ENCODE measurements around the gene ZBTB11. TPM values are rescaled to one million over a fixed set of nuclear protein-coding genes. Genes with fewer than 3 reads are reported as not detected.

Gene ZBTB11
- polyA plus RNA-seq, 1 of the 3 experiments (the other 2 are of a cell fraction): 4.9 TPM

- Histone ChIP-seq H3F3A (replicated peaks; ENCODE audit: insufficient read depth) (peaks cover 9% of the 10 kb centered on the region), H3K4me3 (ENCODE audit: low read depth in 2 of 2, low read length in 1 of 2) (no peak overlapping the region), H2AFZ (ENCODE audit: low read depth) (no peak overlapping the region), H3K27ac (ENCODE audit: low read depth in 2 of 2, low read length in 1 of 2) (no peak overlapping the region), H3K4me1 (ENCODE audit: control insufficient read depth in 1 of 2, insufficient read depth in 2 of 2, low read depth in 1 of 2, low read length in 1 of 2) (peaks cover 0 to 4% of the 10 kb centered on the region in 2 experiments; a peak in 2 of 4 replicates), H3K36me3 (replicated peaks in 1 of 2; ENCODE audit: control insufficient read depth in 1 of 2, insufficient read depth in 2 of 2, low read length in 1 of 2) (no peaks in the 10 kb centered on the region), H3K4me2 (no peak overlapping the region), H3K9ac (no peak overlapping the region), H3K9me3 (no peaks in the 10 kb centered on the region; the same call in 1 of the 2 replicates), H4K20me1 (ENCODE audit: insufficient read depth) (no peaks in the 10 kb centered on the region), H3K9me2 (no peaks in the 10 kb centered on the region), H3K79me2 (ENCODE audit: insufficient read depth) (no peaks in the 10 kb centered on the region), H3K27me3 (ENCODE audit: insufficient read depth) (no peaks in the 10 kb centered on the region)
- no peak for DNase-seq
- POLR2A ChIA-PET: no interaction called here
- WGBS (ENCODE audit: low lambda C conversion rate): 95% methylated on average over 3 of the region's 3 CpGs
- CTCF ChIA-PET: interaction anchor here (1.2 to 2.0 kb wide), 2 partner anchors 15 to 25 kb away, joined by 3 to 5 read pairs; no protein-coding TSS in a partner anchor
- no peak for TF ChIP-seq NRF1 (IDR thresholded peaks at IDR 0.05; ENCODE audit: low read depth, low read length)
- TF ChIP-seq TCF12 (IDR thresholded peaks at IDR 0.05): no peak
- TF ChIP-seq JUND (IDR thresholded peaks at IDR 0.05): no peak
- no peak for TF ChIP-seq YY1 (IDR thresholded peaks at IDR 0.05; ENCODE audit: low read depth)
- TF ChIP-seq, protein P1, sequence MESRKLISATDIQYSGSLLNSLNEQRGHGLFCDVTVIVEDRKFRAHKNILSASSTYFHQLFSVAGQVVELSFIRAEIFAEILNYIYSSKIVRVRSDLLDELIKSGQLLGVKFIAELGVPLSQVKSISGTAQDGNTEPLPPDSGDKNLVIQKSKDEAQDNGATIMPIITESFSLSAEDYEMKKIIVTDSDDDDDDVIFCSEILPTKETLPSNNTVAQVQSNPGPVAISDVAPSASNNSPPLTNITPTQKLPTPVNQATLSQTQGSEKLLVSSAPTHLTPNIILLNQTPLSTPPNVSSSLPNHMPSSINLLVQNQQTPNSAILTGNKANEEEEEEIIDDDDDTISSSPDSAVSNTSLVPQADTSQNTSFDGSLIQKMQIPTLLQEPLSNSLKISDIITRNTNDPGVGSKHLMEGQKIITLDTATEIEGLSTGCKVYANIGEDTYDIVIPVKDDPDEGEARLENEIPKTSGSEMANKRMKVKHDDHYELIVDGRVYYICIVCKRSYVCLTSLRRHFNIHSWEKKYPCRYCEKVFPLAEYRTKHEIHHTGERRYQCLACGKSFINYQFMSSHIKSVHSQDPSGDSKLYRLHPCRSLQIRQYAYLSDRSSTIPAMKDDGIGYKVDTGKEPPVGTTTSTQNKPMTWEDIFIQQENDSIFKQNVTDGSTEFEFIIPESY (IDR thresholded peaks at IDR 0.05; ENCODE audit: borderline replicate concordance, low read depth): no peak
- no peak for TF ChIP-seq MEF2A (IDR thresholded peaks at IDR 0.05; ENCODE audit: borderline replicate concordance, low read depth)
- TF ChIP-seq FOXJ3 (CRISPR knock-in tag; IDR thresholded peaks at IDR 0.05): no peak
- TF ChIP-seq FOXM1 (IDR thresholded peaks at IDR 0.05; ENCODE audit: low read depth): no peak
- TF ChIP-seq RFX5 (IDR thresholded peaks at IDR 0.05; ENCODE audit: low read length): no peak
- no peak for TF ChIP-seq RAD21 (IDR thresholded peaks at IDR 0.05; ENCODE audit: low read length)
- TF ChIP-seq SMC3 (IDR thresholded peaks at IDR 0.05; ENCODE audit: low read depth, low read length): no peak
- no peak for TF ChIP-seq SIN3A (IDR thresholded peaks at IDR 0.05; ENCODE audit: borderline replicate concordance, low read depth, low read length)
- no peak for TF ChIP-seq POLR2AphosphoS5 (IDR thresholded peaks at IDR 0.05; ENCODE audit: low read depth, low read length)
- no peak for TF ChIP-seq GABPA (IDR thresholded peaks at IDR 0.05; ENCODE audit: low read depth)
- TF ChIP-seq NFIC (IDR thresholded peaks at IDR 0.05; ENCODE audit: borderline replicate concordance): no peak
- TF ChIP-seq PBX3 (IDR thresholded peaks at IDR 0.05): no peak
- TF ChIP-seq TAF1 (IDR thresholded peaks at IDR 0.05; ENCODE audit: borderline replicate concordance, low read depth, low read length): no peak
- TF ChIP-seq RCOR1 (IDR thresholded peaks at IDR 0.05; ENCODE audit: low read length): no peak
Measured at GRCh38 chr3:101719604-101720185, 42.8 kb upstream of the ZBTB11 start.
